HG03139 (cell line): ENCODE measurements around the gene DSCAM.

ENCODE experiments used
- ATAC-seq: cut with Tn5 transposase; IDR thresholded peaks from one replicate; pipeline ENCODE4 v1.9.1; 2021; ENCODE audit not compliant: unreplicated experiment

The DSCAM gene

GRCh38 chr21:40714536-40714935 lies 132.4 kb downstream of the DSCAM start:
- no peak for ATAC-seq

DNA sequence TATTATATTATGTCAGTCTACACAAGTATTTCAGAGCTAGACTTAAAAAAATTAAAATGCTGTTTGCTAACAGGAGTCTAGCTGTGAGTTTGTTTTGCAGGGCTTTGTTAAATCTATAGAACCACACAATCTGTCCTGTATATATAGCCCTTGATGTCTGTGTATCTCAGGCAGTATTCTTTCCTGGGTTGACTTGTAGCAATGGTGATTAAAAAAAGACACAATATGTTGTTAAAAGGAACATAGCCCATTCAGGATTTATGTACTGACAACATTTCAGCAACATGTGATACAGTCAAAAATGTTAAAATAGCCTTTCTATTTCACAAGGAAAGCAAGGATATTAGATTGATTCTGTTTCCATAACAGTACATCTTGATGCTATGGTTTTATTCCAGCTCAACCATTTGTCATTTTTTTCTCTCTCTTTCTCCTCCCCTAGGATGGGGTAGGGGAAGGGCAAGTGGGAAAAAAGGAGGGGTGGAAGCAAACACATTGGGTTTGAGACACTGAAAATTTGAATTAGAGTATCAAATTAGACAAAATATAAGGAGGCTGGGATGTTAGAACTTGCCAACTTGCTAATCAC lies 139.2 kb downstream of the DSCAM start:
- no peak for ATAC-seq

DNA sequence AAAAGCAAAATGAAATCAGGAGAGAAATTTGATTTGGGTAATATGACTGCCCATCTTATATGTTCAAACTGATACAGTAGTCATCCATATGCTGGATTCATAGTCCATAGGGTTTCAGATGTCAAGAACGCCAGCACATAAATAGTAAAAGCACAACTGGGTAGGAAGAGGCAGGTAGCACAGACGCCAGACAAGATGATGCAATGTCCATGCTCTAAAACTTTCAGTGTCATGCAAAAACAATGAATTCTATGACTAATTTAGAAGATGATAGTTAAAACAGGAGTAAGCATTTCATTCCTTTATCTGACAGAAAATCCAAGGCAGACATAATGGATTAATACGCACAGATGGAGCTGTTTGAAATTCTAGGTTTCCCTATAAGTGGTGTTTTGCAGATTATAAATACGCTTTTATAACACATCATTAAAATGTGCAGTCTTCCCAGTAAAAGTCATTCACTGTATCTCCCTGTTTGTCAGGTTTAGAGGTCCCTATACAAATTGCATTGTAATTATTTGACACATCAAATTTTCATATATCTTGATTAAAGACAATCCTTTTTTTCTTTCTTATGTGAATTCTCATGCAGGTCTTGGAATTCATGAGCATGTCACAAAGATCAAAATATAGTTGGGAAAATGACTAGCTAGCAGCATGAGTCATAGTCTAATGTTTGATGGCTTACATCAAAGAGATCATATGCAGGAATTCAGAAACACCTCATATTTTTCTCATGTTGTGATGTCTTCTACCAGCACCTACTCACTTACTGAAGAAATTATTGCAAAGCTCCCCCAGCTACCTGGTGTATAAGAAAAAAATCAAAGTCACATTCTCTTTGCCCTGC lies 139.9 kb downstream of the DSCAM start:
- ATAC-seq: no peak

GRCh38 chr21:40706176-40706575 lies 140.8 kb downstream of the DSCAM start:
- no peak for ATAC-seq

DNA sequence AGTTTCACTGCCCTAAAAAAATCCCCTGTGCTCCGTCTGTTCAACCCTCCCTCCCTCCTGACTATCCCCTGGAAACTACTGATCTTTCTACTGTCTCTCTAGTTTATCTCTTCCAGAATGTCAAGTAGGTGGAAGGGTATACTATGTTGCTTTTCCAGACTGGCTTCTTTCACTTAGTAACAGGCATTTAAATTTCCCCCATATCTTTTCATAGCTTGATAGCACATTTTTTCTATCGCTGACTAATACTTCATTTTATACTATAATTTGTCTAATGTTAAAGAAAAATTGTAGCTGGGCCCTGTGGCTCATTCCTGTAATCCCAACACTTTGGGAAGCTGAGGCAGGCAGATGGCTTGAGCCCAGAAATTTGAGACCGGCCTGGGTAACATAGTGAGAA lies 142.8 kb downstream of the DSCAM start:
- no peak for ATAC-seq

- no peak for ATAC-seq
These were observed 147.6 kb downstream of the DSCAM start for GRCh38 chr21:40699366-40699765.

DNA sequence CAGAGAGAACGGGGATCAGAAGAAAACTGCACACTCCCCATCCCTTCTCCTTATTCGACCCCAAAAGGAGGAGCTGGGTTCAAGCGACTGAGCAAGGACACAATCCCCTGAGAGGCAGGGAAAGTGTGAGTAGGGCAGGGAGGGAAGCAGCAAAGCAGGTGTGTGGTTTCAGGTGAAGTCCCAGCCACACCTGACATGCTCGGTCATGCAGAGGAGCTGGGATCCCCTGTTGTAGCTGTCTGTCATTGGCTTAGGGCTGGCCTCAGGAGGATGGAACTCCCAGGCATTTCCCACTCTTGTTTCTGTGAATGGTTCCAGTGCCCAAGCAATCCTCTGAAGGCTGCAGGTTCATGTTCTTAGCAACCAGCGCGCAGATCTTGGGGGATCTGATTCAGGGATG lies 150.7 kb downstream of the DSCAM start:
- no peak for ATAC-seq

- ATAC-seq: no peak
These were observed 157.1 kb downstream of the DSCAM start for GRCh38 chr21:40689840-40690360.

- ATAC-seq: no peak
These were observed 157.7 kb downstream of the DSCAM start for GRCh38 chr21:40689217-40689616.

DNA sequence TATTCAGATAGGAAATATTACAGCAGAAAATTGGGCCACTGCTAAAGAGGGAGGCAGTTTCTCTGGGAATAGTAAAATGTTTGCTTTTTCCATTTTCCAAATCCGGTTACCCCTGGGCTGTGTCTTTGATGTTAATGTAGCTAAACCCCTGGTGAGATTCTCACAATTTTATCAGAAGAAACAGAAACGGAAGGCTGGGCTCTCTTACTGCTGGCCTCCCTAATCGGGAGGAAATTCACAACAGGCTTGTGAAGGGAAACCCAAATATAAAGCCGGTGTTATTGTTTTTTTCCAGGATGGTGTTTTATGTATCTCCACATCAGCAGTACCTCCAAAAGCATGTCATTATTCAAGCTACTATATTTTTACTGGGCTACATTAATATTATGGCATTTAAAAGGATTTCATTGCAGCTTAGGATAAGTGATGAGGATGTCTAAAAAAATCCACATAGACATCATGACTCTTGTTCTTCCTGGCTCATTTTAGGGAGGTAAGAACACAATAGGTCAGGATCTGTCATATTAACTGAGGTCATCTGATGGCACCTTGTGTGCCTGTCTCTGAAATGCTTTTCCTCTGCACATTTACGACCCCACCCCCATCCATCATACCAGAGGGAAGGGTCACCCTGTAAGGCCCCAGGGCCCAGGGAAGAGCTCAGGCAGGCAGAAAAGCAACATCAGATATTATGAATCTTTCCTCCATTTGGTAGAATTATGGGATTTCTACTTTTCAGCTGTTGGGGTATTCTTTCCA lies 158.7 kb downstream of the DSCAM start:
- no peak for ATAC-seq

DNA sequence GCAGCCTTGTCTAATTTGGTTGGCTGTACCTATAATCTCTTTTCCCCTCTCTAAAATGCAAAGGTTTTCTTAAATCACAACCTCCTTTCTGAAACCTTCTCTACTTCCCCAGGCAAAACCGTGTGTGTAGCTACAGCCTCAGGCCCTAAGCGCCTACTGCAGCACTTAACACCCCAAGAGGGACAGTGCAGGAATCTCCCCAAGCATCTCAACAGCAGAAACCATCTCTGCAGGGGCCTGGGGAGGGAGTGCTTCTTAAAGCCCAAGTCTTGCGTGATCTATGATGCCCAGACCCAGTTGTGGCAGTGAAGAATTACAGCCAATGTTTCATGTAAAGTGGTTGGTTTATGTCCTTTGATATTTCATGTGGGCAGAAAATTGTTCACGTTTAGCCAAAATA lies 159.3 kb downstream of the DSCAM start:
- no peak for ATAC-seq

- no peak for ATAC-seq
These were observed 160.4 kb downstream of the DSCAM start for GRCh38 chr21:40686526-40686925.

GRCh38 chr21:40685141-40685540 lies 161.8 kb downstream of the DSCAM start:
- no peak for ATAC-seq

DNA sequence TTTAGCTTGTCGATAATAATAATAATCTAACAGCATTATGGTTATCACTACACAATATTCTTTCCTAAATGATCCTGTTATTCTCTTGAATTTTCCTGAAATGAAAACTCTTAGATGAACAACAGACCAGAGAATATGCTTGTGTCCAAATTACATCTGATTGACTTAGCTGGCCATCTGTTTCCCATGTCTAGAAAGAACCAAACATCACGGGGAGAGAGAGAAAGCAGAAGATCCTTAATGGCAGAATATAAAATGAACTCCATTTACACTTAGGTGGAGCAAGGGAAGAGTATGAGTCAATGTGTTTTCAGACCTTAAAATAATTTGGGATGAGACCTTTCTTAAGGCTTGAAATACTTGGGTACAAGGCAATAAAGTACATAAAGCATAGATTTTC lies 162.2 kb downstream of the DSCAM start:
- ATAC-seq: no peak

DNA sequence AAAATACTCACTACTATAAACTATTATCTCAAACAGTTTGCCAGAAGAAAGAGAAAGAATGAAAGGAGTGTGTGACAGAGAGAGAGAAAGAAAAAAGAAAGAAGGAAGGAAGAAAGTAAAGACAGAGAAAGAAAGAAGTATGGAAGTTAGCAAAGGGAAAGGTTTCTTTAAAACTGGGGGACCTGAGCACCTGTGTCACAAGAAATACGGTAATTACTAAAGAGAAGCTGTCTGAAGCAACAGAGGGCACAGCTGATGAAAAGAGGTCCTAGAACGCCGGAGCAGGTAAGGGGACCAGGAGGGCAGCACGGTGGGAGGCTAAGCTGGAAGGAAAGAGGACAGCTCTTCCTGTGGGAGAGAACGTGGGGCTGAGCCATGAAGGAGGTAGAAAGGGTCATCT lies 163.6 kb downstream of the DSCAM start:
- ATAC-seq: no peak

GRCh38 chr21:40681164-40681859 lies 165.6 kb downstream of the DSCAM start:
- no peak for ATAC-seq

- ATAC-seq: no peak
These were observed 166.6 kb downstream of the DSCAM start for GRCh38 chr21:40680311-40680710.

- ATAC-seq: no peak
These were observed 168.2 kb downstream of the DSCAM start for GRCh38 chr21:40678681-40679284.

GRCh38 chr21:40675017-40675416 lies 171.9 kb downstream of the DSCAM start:
- ATAC-seq: no peak

GRCh38 chr21:40672602-40673001 lies 174.4 kb downstream of the DSCAM start:
- ATAC-seq: no peak

- no peak for ATAC-seq
These were observed 175.2 kb downstream of the DSCAM start for GRCh38 chr21:40671716-40672115.
